Esophagus muscularis mucosa (tissue), 4 donors: ENCODE data around the gene OSBPL10. TPM values are rescaled to one million over a fixed set of nuclear protein-coding genes. Genes with fewer than 3 reads are reported as not detected.

Experiments
- DNase-seq: peaks from one replicate; pipeline ENCODE4 v3.0.0-alpha.2; 2017; ENCODE audit errors: extremely low spot score
- H3K27ac ChIP-seq, 4 donors: fragments of 200-600 bp; sonication (generic); replicated peaks in 1 of 4; 1 replicate in 3 of 4; 2 replicates in 1 of 4; pipeline ENCODE4 v1.5.1; 2016 to 2019; ENCODE audit warnings: mild to moderate bottlenecking in 1 of 4
- H3K27me3 ChIP-seq, 4 donors: fragments of 200-600 bp; sonication (generic); one replicate each; pipeline versions ENCODE4 v1.5.1 to v1.6.0; 2016 to 2019
- H3K36me3 ChIP-seq, 4 donors: fragments of 200-600 bp; sonication (generic); one replicate each; pipeline ENCODE4 v1.5.1; 2016 to 2019
- H3K4me1 ChIP-seq, 4 donors: fragments of 200-600 bp; sonication (generic); one replicate each; pipeline ENCODE4 v1.5.1; 2016 to 2019
- H3K4me3 ChIP-seq, 4 donors: fragments of 200-600 bp; sonication (generic); 1 replicate in 2 of 4; 2 replicates in 2 of 4; pipeline ENCODE4 v1.5.1; 2016 to 2019; ENCODE audit warnings: mild to moderate bottlenecking in 4 of 4, moderate library complexity in 1 of 4
- H3K9me3 ChIP-seq, 4 donors: fragments of 200-600 bp; sonication (generic); 1 replicate in 3 of 4; 2 replicates in 1 of 4; pipeline ENCODE4 v1.5.1; 2016 to 2019
- EP300 ChIP-seq: sonication (generic); formaldehyde crosslinking; IDR thresholded peaks from one replicate; pipeline ENCODE4 v1.6.1; 2017; ENCODE audit warnings: antibody characterized with exemption
- POLR2A ChIP-seq: fragments of 450-650 bp; IDR thresholded peaks from one replicate; pipeline ENCODE4 v1.6.1; 2017; ENCODE audit warnings: antibody characterized with exemption, moderate library complexity, mild to moderate bottlenecking, low read depth
- POLR2AphosphoS5 ChIP-seq, 2 donors: sonication (generic); formaldehyde crosslinking; IDR thresholded peaks; one replicate each; pipeline ENCODE4 v1.6.1; 2017; ENCODE audit warnings: antibody characterized with exemption in 2 of 2
- WGBS: methylation state at CpG from one replicate; pipeline ENCODE4 v1.1.5; 2018; 5-methylcytosine and 5-hydroxymethylcytosine counted together
- intact Hi-C: fragments of 100-400 bp; cut with DNase I; formaldehyde crosslinking; loops from one replicate; pipeline ENCODE4 v1.15.1; 2023
- total RNA-seq, 4 donors: library from RNA; depleted of rRNA; stranded (reverse); fragments of >200 nt; gene quantifications; one replicate each; pipeline versions ENCODE4 v1.1.0 to v1.2.1, GENCODE V29; 2016
- TF ChIP-seq, protein P1 (sequence below), 3 experiments: fragments of 200-600 bp in 2 of 3; fragments of 450-650 bp in 1 of 3; sonication (generic) in 2 of 3; IDR thresholded peaks; one replicate each; pipeline ENCODE4 v1.5.1; 2017 to 2019; ENCODE audit warnings: antibody characterized with exemption in 3 of 3, mild to moderate bottlenecking in 2 of 3, moderate library complexity in 1 of 3

The OSBPL10 gene
- total RNA-seq, 4 donors from 2014 or later: 6.3 to 12.2 (median 7.6) TPM

DNA sequence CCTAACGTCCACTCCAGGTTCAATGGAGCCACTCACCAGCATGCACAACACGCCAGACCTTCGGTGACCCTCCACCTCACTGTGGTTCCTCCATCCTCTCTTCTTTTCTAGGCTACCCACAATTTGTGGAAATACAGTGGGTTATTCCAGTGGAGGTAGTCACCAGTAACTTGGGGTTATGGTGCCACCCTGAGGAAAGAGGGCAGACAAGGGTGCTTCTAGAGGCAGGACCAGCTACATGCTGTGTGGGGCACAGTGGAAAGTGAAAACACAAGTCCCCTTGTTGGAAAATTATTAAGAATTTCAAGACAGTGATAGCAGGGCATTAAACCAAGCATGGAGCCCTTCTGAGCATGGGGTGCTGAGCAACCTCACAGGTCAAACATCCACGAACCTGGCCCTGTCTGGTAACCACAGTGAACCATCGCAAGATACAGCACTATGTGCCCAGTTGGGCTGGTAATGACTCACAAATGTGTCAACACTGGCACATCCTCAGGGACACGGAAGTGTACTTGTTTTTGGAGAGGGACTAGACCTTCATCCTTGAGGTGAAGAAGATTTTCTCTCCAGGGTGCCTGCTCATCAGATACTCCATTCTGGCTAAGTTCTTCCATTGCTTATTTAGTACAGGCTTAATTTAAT, 281.6 kb downstream of the OSBPL10 start:
- Histone ChIP-seq H3K27ac (no peak overlapping the region), H3K36me3 (no peaks in the 10 kb centered on the region), H3K27me3 (no peaks in the 10 kb centered on the region), H3K4me1 (no peaks in the 10 kb centered on the region), H3K4me3 (no peak overlapping the region), H3K9me3 (no peaks in the 10 kb centered on the region)
- no peak for TF ChIP-seq POLR2A
- TF ChIP-seq, protein P1, sequence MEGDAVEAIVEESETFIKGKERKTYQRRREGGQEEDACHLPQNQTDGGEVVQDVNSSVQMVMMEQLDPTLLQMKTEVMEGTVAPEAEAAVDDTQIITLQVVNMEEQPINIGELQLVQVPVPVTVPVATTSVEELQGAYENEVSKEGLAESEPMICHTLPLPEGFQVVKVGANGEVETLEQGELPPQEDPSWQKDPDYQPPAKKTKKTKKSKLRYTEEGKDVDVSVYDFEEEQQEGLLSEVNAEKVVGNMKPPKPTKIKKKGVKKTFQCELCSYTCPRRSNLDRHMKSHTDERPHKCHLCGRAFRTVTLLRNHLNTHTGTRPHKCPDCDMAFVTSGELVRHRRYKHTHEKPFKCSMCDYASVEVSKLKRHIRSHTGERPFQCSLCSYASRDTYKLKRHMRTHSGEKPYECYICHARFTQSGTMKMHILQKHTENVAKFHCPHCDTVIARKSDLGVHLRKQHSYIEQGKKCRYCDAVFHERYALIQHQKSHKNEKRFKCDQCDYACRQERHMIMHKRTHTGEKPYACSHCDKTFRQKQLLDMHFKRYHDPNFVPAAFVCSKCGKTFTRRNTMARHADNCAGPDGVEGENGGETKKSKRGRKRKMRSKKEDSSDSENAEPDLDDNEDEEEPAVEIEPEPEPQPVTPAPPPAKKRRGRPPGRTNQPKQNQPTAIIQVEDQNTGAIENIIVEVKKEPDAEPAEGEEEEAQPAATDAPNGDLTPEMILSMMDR (IDR thresholded peaks at IDR 0.05): no peak
- TF ChIP-seq POLR2AphosphoS5 (IDR thresholded peaks at IDR 0.05): no peak
- WGBS: 87% methylated on average over 6 of the region's 6 CpGs
- DNase-seq: no peak
- intact Hi-C loops: no loop called here

DNA sequence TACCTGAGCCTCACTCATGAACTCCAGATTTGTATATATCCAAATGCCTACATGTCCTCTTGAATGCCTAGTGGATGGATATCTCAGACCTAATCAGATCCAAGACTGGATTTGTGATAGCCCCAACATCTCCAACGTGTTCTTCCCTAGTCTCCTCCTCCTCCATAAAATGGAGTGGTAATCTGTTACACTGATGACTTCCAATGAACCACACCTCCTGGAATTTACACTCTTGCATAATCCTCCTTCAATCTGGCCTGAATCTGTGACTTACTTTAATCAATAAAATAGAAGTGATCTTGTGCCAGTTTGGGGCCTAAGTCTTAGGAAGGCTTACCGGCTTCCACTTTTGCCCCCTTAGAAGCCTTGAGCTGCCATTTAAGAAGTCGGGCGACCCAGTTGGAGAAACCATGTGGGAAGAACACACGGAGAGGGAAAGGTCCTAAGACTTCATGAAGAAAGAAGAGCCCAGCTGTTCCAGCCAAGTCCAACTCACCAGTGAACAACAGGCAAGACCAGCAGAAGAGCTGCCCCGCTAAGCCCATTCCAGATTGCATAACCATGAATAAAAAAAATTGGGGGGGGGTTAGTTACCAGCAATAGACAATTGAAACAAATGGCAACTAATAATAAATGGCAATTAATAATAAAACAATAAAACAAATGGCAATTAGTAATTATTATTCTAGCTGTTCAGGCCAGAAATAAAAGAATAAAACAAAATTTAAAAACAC, 284.1 kb downstream of the OSBPL10 start:
- H3K9me3 ChIP-seq: no peaks in the 10 kb centered on the region
- H3K27me3 ChIP-seq: no peaks in the 10 kb centered on the region
- TF ChIP-seq POLR2A (no peak), EP300 (no peak), POLR2AphosphoS5 (IDR thresholded peaks at IDR 0.05) (no peak)
- TF ChIP-seq, protein P1 (IDR thresholded peaks at IDR 0.05): no peak
- no peak overlapping the region for H3K27ac ChIP-seq
- no peak for DNase-seq
- WGBS: 89% methylated on average over 6 of the region's 6 CpGs
- H3K4me1 ChIP-seq: no peaks in the 10 kb centered on the region
- intact Hi-C loops: no loop called here
- H3K36me3 ChIP-seq: no peaks in the 10 kb centered on the region
- H3K4me3 ChIP-seq: no peak overlapping the region

DNA sequence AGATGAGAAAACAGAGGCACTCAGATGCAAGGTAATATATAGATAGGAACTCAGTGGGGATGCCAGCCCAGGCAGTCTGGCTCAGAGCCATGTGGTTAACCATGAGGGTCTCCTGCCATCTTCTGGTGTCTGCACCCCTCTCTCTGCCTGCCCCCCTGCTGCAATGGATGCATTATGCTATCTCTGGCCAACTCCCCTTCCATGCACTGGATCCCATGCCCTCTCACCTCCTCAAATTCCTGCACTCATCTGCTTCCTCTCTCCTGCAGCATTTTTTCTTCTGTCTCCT, 285.1 kb downstream of the OSBPL10 start:
- Histone ChIP-seq H3K27ac (no peak overlapping the region), H3K4me3 (no peak overlapping the region), H3K9me3 (no peaks in the 10 kb centered on the region), H3K27me3 (no peaks in the 10 kb centered on the region), H3K36me3 (no peaks in the 10 kb centered on the region), H3K4me1 (no peaks in the 10 kb centered on the region)
- DNase-seq: no peak
- intact Hi-C loops: no loop called here
- TF ChIP-seq, protein P1 (IDR thresholded peaks at IDR 0.05): no peak
- TF ChIP-seq POLR2AphosphoS5 (IDR thresholded peaks at IDR 0.05) (no peak), POLR2A (no peak), EP300 (no peak)

DNA sequence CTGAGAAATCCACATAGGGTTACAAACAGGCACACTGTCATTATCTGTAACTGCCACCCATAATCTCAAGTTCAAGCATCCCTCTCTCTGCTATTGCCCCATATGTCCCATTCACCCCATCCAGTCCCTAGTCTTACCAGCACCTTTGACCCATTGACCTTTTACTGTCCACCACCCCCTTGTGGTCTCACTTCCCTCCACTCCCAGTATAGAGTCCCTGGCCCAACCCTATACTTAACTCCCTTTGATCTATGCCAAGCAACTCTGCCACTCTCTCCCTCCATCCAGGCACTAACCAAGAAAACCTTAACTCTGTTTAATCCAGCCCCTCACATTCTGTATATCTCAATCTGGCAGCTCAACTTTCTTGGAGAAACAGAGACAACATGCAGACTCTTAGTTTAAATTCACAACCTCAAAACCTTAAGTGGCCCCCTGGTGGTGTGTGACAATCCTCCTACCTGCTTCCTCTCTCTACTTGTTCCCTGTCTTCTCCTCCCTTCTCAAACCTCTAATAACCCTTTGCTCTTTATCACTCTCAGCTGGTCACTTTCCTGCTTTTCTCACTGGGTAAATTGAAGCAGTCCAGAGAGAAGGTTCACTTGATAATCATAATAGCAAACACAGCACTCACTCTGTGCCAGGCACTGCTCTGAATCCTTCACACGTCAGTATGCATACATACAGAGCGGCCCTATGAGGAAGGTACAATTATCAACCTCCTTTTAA, 285.6 kb downstream of the OSBPL10 start:
- H3K4me1 ChIP-seq: no peaks in the 10 kb centered on the region
- intact Hi-C loops: no loop called here
- no peaks in the 10 kb centered on the region for H3K36me3 ChIP-seq
- WGBS: 88% methylated on average over 2 of the region's 2 CpGs
- H3K4me3 ChIP-seq: no peak overlapping the region
- TF ChIP-seq EP300 (no peak), POLR2AphosphoS5 (IDR thresholded peaks at IDR 0.05) (no peak), POLR2A (no peak)
- TF ChIP-seq, protein P1 (IDR thresholded peaks at IDR 0.05): no peak
- no peaks in the 10 kb centered on the region for H3K9me3 ChIP-seq
- H3K27me3 ChIP-seq: no peaks in the 10 kb centered on the region
- H3K27ac ChIP-seq: no peak overlapping the region
- no peak for DNase-seq
